ENCODE results near the gene LRRC17.

GRCh38 chr7:102938679-102939078 lies 25.9 kb downstream of the LRRC17 start:
- no peak for TF ChIP-seq CTCF (IDR thresholded peaks at IDR 0.05; ENCODE audit: poor library complexity, severe bottlenecking)
- no peak for TF ChIP-seq EP300 (conservative IDR thresholded peaks at IDR 0.05; ENCODE audit: poor library complexity, severe bottlenecking)
- TF ChIP-seq POLR2AphosphoS5 (IDR thresholded peaks at IDR 0.05), result no peak

All from neural cell (in vitro differentiated cells).